IMR-90 (cell line): ENCODE measurements around the gene RANBP10. TPM values are rescaled to one million over a fixed set of nuclear protein-coding genes. Genes with fewer than 3 reads are reported as not detected.

ENCODE experiments used
- ATAC-seq: fragments of 200-7000 bp; cut with Tn5 transposase; 2 replicates; pipeline ENCODE4 v1.9.1; 2020; ENCODE audit warnings: low read depth, mild to moderate bottlenecking, moderate library complexity
- BruUV-seq: library from RNA; stranded (reverse); fragments of 400-500 nt; replicated peaks from 2 replicates; lab custom pipeline; 2021; lab: Mats Ljungman, UMichigan
- CTCF ChIA-PET: fragments of 300-600 bp; formaldehyde crosslinking; extraction: SDS; loops from one replicate; lab custom pipeline; 2021; ENCODE audit warnings: antibody characterized with exemption; lab: Yijun Ruan, JAX
- POLR2A ChIA-PET: fragments of 300-600 bp; sonication (Branson Sonifier 250); formaldehyde crosslinking; loops from one replicate; lab custom pipeline; 2022; ENCODE audit warnings: antibody characterized with exemption; ENCODE audit not compliant: unreplicated experiment; lab: Charles Lee
- DNase-seq: peaks from one replicate; pipeline ENCODE4 v3.0.0; 2013
- H2AFZ ChIP-seq: replicated peaks from 2 replicates; pipeline ENCODE3; 2013; ENCODE audit warnings: low read length, mild to moderate bottlenecking; ENCODE audit not compliant: poor library complexity
- H2AK5ac ChIP-seq: 2 replicates; pipeline ENCODE4 v1.6.1; 2013; ENCODE audit warnings: low read depth, low read length, inconsistent platforms
- H2AK9ac ChIP-seq: replicated peaks from 2 replicates; pipeline ENCODE3; 2013; ENCODE audit warnings: mild to moderate bottlenecking, low read depth, low read length, moderate library complexity; ENCODE audit not compliant: poor library complexity
- H2BK120ac ChIP-seq: 2 replicates; pipeline ENCODE4 v1.6.1; 2013; ENCODE audit warnings: low read depth, low read length, inconsistent platforms
- H2BK15ac ChIP-seq: 3 replicates; pipeline ENCODE4 v1.6.1; 2013; ENCODE audit warnings: low read depth, low read length, inconsistent platforms
- H2BK20ac ChIP-seq: 2 replicates; pipeline ENCODE4 v1.6.1; 2013; ENCODE audit warnings: low read depth, mild to moderate bottlenecking, inconsistent platforms, low read length, moderate library complexity
- H2BK5ac ChIP-seq: 2 replicates; pipeline ENCODE4 v1.6.1; 2013; ENCODE audit warnings: mild to moderate bottlenecking, low read depth, low read length, inconsistent platforms; ENCODE audit not compliant: poor library complexity, severe bottlenecking
- H3K14ac ChIP-seq: replicated peaks from 2 replicates; pipeline ENCODE4 v1.6.1; 2013; ENCODE audit warnings: low read depth, low read length, inconsistent platforms
- H3K18ac ChIP-seq: 2 replicates; pipeline ENCODE4 v1.6.1; 2013; ENCODE audit warnings: low read depth, low read length, control low read depth
- H3K23ac ChIP-seq: 2 replicates; pipeline ENCODE4 v1.6.1; 2013; ENCODE audit warnings: low read depth, low read length, inconsistent platforms
- H3K27ac ChIP-seq: 2 replicates; pipeline ENCODE4 v1.5.1; 2013; ENCODE audit warnings: mild to moderate bottlenecking, control low read depth, low read length; ENCODE audit not compliant: insufficient read depth
- H3K27me3 ChIP-seq: 2 replicates; pipeline ENCODE4 v1.6.1; 2013; ENCODE audit warnings: low read length; ENCODE audit not compliant: control insufficient read depth, insufficient read depth
- H3K36me3 ChIP-seq: 2 replicates; pipeline ENCODE4 v1.6.1; 2013; ENCODE audit warnings: low read length, mixed read lengths; ENCODE audit not compliant: control insufficient read depth, insufficient read depth
- H3K4ac ChIP-seq: 2 replicates; pipeline ENCODE4 v1.6.1; 2013; ENCODE audit warnings: low read depth, low read length, inconsistent platforms
- H3K4me1 ChIP-seq: 2 replicates; pipeline ENCODE4 v1.6.1; 2013; ENCODE audit warnings: low read length, mixed read lengths; ENCODE audit not compliant: control insufficient read depth, insufficient read depth
- H3K4me2 ChIP-seq: 2 replicates; pipeline ENCODE4 v1.6.1; 2013; ENCODE audit warnings: low read depth, mild to moderate bottlenecking, control low read depth, low read length, moderate library complexity
- H3K4me3 ChIP-seq: 2 replicates; pipeline ENCODE4 v1.5.1; 2013; ENCODE audit warnings: low read depth, mild to moderate bottlenecking, control low read depth, low read length, moderate library complexity; ENCODE audit not compliant: insufficient read depth
- H3K56ac ChIP-seq: 2 replicates; pipeline ENCODE4 v1.6.1; 2013; ENCODE audit warnings: low read length, inconsistent platforms; ENCODE audit not compliant: insufficient read depth; ENCODE audit errors: extremely low read depth
- H3K79me1 ChIP-seq, 2 experiments: 2 replicates each; pipeline ENCODE4 v1.6.1; 2013; ENCODE audit warnings: low read length in 2 of 2, inconsistent platforms in 1 of 2, low read depth in 1 of 2
- H3K9ac ChIP-seq: 2 replicates; pipeline ENCODE4 v1.6.1; 2013; ENCODE audit warnings: low read depth, low read length, control low read depth
- H3K9me1 ChIP-seq: 2 replicates; pipeline ENCODE4 v1.6.1; 2013; ENCODE audit warnings: low read length, inconsistent platforms; ENCODE audit not compliant: insufficient read depth
- H3K9me3 ChIP-seq: 2 replicates; pipeline ENCODE4 v1.6.1; 2013; ENCODE audit warnings: low read length; ENCODE audit not compliant: control insufficient read depth, insufficient read depth
- H4K20me1 ChIP-seq: 2 replicates; pipeline ENCODE4 v1.6.1; 2013; ENCODE audit warnings: low read length, inconsistent platforms; ENCODE audit not compliant: insufficient read depth
- H4K5ac ChIP-seq: 2 replicates; pipeline ENCODE4 v1.6.1; 2013; ENCODE audit warnings: mild to moderate bottlenecking, low read depth, low read length, control low read depth
- H4K8ac ChIP-seq, 2 experiments: 2 replicates each; pipeline ENCODE4 v1.6.1; 2013; ENCODE audit warnings: low read depth in 2 of 2, low read length in 2 of 2, control low read depth in 1 of 2, inconsistent platforms in 1 of 2
- H4K91ac ChIP-seq: 2 replicates; pipeline ENCODE4 v1.6.1; 2013; ENCODE audit warnings: low read depth, low read length, inconsistent platforms; ENCODE audit not compliant: insufficient read depth
- BHLHE40 ChIP-seq: fragments of 150-350 bp; IDR thresholded peaks from 2 replicates; pipeline ENCODE4 v1.6.1; 2016; ENCODE audit warnings: mild to moderate bottlenecking, low read depth, low read length
- CEBPB ChIP-seq: IDR thresholded peaks from 2 replicates; pipeline ENCODE4 v1.6.1; 2012; ENCODE audit warnings: low read depth, low read length, improper control_type of control experiment
- CTCF ChIP-seq: conservative IDR thresholded peaks from 2 replicates; pipeline ENCODE4 v1.5.1; 2012; ENCODE audit warnings: mild to moderate bottlenecking, low read depth, low read length, improper control_type of control experiment
- FOS ChIP-seq: fragments of 150-350 bp; IDR thresholded peaks from 2 replicates; pipeline ENCODE4 v1.6.1; 2016; ENCODE audit warnings: low read depth, low read length
- MAFK ChIP-seq: IDR thresholded peaks from 2 replicates; pipeline ENCODE4 v1.6.1; 2012; ENCODE audit warnings: low read depth, low read length, improper control_type of control experiment
- MXI1 ChIP-seq: IDR thresholded peaks from 2 replicates; pipeline ENCODE4 v1.6.1; 2012; ENCODE audit warnings: low read depth, mild to moderate bottlenecking, low read length, moderate library complexity, borderline replicate concordance
- NFE2L2 ChIP-seq: fragments of 150-350 bp; IDR thresholded peaks from 2 replicates; pipeline ENCODE4 v1.6.1; 2016; ENCODE audit warnings: low read depth, mild to moderate bottlenecking, low read length
- RCOR1 ChIP-seq: IDR thresholded peaks from 2 replicates; pipeline ENCODE4 v1.6.1; 2012; ENCODE audit warnings: mild to moderate bottlenecking, low read length, improper control_type of control experiment; ENCODE audit not compliant: insufficient replicate concordance
- RFX5 ChIP-seq: IDR thresholded peaks from 2 replicates; pipeline ENCODE4 v1.8.0; 2012; ENCODE audit warnings: low read depth, mild to moderate bottlenecking, low read length, moderate library complexity
- WGBS, 2 experiments: methylation state at CpG; one replicate each; pipeline versions ENCODE4 v1.1.5 to v1.1.7; 2013; ENCODE audit warnings: missing lambda C conversion rate in 2 of 2; ENCODE audit not compliant: insufficient read length in 1 of 2; ENCODE audit errors: extremely low coverage in 2 of 2; 5-methylcytosine and 5-hydroxymethylcytosine counted together
- dilution Hi-C: fragments of 300-500 bp; cut with HindIII; formaldehyde crosslinking; loops from one replicate; pipeline ENCODE4 v1.14.3; 2018; ENCODE audit warnings: low sequenced_read_pairs; ENCODE audit not compliant: unreplicated experiment
- in situ Hi-C: fragments of 300-500 bp; cut with MboI; formaldehyde crosslinking; loops from 3 replicates; pipeline ENCODE4 v1.14.3; 2019; ENCODE audit warnings: low sequenced_read_pairs, inconsistent platforms, mixed read lengths
- intact Hi-C: fragments of 100-400 bp; cut with micrococcal nuclease; formaldehyde crosslinking; loops from 2 replicates; pipeline ENCODE4 v1.10.0; 2022
- polyA plus RNA-seq, 3 experiments: library from polyadenylated mRNA; depleted of rRNA; stranded (reverse); fragments of >200 nt; gene quantifications; 2 replicates each; pipeline ENCODE4 v1.2.3, GENCODE V29; 2012; ENCODE audit warnings: low replicate concordance in 1 of 3
- total RNA-seq: library from RNA; depleted of rRNA; stranded (reverse); fragments of >200 nt; gene quantifications from 2 replicates; pipeline ENCODE4 v1.2.3, GENCODE V29; 2012

Gene RANBP10
- total and polyA plus RNA-seq, 2 of the 4 experiments (the other 2 are of a cell fraction): 2.7 to 12.1 TPM

GRCh38 chr16:67678354-67679023, 127.9 kb downstream of the RANBP10 start (continued):
- no peak for TF ChIP-seq NFE2L2

DNA sequence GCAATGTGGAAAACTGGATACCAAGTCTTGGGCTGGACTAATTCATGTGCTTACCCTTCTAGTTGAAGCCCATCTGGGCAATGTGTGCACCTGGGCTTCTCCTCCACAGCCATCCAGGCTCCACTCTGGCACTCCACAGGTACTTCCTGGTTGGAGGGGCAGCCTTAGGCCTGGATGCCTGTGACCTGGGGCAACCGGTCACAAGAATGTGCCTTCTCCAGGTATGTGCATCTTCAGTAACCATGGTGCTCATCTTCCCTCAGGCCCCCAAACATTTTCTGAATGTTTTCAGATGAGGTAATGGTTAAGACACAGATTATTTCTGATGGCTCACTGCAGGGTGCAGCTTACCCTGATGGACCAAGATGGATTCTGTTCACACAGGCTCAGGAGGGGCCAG, 128.6 kb downstream of the RANBP10 start:
- H4K20me1 ChIP-seq: no peaks in the 10 kb centered on the region
- H3K14ac ChIP-seq: no peak overlapping the region
- no peak overlapping the region for H3K4me2 ChIP-seq
- in situ Hi-C loops (no loop called here), intact Hi-C loops (loop anchor here (10.0 kb wide), 1 partner anchor 357 kb away; no protein-coding TSS in a partner anchor), dilution Hi-C loops (no loop called here)
- no peak for DNase-seq
- H3K9me1 ChIP-seq: 0 out of 2 replicates have a peak, but pooled peaks cover 3% of the 10 kb centered on the region
- no peak overlapping the region for H3K18ac ChIP-seq
- TF ChIP-seq RCOR1 (no peak), CTCF (no peak), CEBPB (no peak), MAFK (no peak), FOS (no peak), RFX5 (no peak), BHLHE40 (no peak), MXI1 (no peak)
- H3K23ac ChIP-seq: no peak overlapping the region
- H3K27ac ChIP-seq: no peak overlapping the region
- no CpG with 5 or more reads among the region's 1 CpG for WGBS, 2 experiments
- no peak overlapping the region for H4K91ac ChIP-seq
- no peaks in the 10 kb centered on the region for H3K4me1 ChIP-seq
- no peak overlapping the region for H3K56ac ChIP-seq
- no peak overlapping the region for H3K4me3 ChIP-seq
- no peak overlapping the region for H2AK5ac ChIP-seq
- peaks cover 13% of the 10 kb centered on the region for H3K36me3 ChIP-seq
- no peak overlapping the region for H2BK20ac ChIP-seq
- no peaks in the 10 kb centered on the region for H3K27me3 ChIP-seq
- H3K4ac ChIP-seq: no peak overlapping the region
- no peak overlapping the region for H2BK15ac ChIP-seq
- no peak overlapping the region for H4K5ac ChIP-seq
- BruUV-seq: no TSS peak
- H2BK5ac ChIP-seq: no peak overlapping the region
- no peak overlapping the region for H4K8ac ChIP-seq
- no peak overlapping the region for H3K9ac ChIP-seq
- H2BK120ac ChIP-seq: no peak overlapping the region
- no peak for ATAC-seq
- H3K79me1 ChIP-seq: peaks cover 0 to 17% of the 10 kb centered on the region in 2 experiments; a peak in 2 of 4 replicates
- ChIA-PET POLR2A (no interaction called here), CTCF (no interaction called here)
- no peak overlapping the region for H2AFZ ChIP-seq
- H3K9me3 ChIP-seq: no peaks in the 10 kb centered on the region
- H2AK9ac ChIP-seq: no peak overlapping the region
